GM12864 (cell line): ENCODE data around the gene CFLAR.
A peak's percentile ranks its signal among the peaks of the same experiment; 100 is the strongest.

ENCODE experiments used
- DNase-seq: peaks from one replicate; pipeline ENCODE4 v3.0.0-alpha.2; 2011; ENCODE audit warnings: low read depth
- H3K4me3 ChIP-seq: 2 replicates; pipeline ENCODE4 v1.5.1; 2011; ENCODE audit warnings: mild to moderate bottlenecking, low read depth, low read length, control low read depth
- CTCF ChIP-seq: IDR thresholded peaks from 2 replicates; pipeline ENCODE4 v1.5.1; 2011; ENCODE audit warnings: low read depth, mild to moderate bottlenecking, moderate library complexity, low read length, control low read depth, inconsistent platforms; ENCODE audit errors: missing control alignments

Gene CFLAR

GRCh38 chr2:201118121-201118960 lies 2.4 kb downstream of the CFLAR start:
- peak; percentile 50 for TF ChIP-seq CTCF
- peak; percentile 92 for DNase-seq
- H3K4me3 ChIP-seq, result peak overlapping the region; percentile 83

- H3K4me3 ChIP-seq, result peak overlapping the region; percentile 83
- no peak for DNase-seq
- no peak for TF ChIP-seq CTCF
These were observed 3.2 kb downstream of the CFLAR start for GRCh38 chr2:201118961-201119854.

- no peak for TF ChIP-seq CTCF
- H3K4me3 ChIP-seq, result peak overlapping the region; percentile 83; the same call in 1 of the 2 replicates
These were observed 6.3 kb downstream of the CFLAR start for GRCh38 chr2:201122276-201122675.

GRCh38 chr2:201126308-201127151 lies 10.6 kb downstream of the CFLAR start:
- peak overlapping the region; percentile 45; the same call in 1 of the 2 replicates for H3K4me3 ChIP-seq
- no peak for DNase-seq
- no peak for TF ChIP-seq CTCF

More at GRCh38 chr2:201122276-201122675, 6.3 kb downstream of the CFLAR start:
- DNase-seq, result no peak

GRCh38 chr2:201127152-201127511 lies 11.2 kb downstream of the CFLAR start:
- peak overlapping the region; percentile 45 for H3K4me3 ChIP-seq
- no peak for TF ChIP-seq CTCF
- DNase-seq, result no peak

- peak overlapping the region; percentile 45 for H3K4me3 ChIP-seq
- DNase-seq, result no peak
These were observed 11.6 kb downstream of the CFLAR start for GRCh38 chr2:201127570-201127969.

More at GRCh38 chr2:201127570-201127969, 11.6 kb downstream of the CFLAR start:
- TF ChIP-seq CTCF, result no peak
